Stimulated activated CD4-positive, alpha-beta T cell treated with anti-CD3 and anti-CD28 coated beads, Interleukin-2, amount 100 ng/mL, for 4 hours (primary cell): ENCODE data around the gene TMEM221.

Experiments
- DNase-seq: peaks from one replicate; pipeline ENCODE4 v3.0.0-alpha.2; 2020; ENCODE audit warnings: low read depth

TMEM221 gene

DNA sequence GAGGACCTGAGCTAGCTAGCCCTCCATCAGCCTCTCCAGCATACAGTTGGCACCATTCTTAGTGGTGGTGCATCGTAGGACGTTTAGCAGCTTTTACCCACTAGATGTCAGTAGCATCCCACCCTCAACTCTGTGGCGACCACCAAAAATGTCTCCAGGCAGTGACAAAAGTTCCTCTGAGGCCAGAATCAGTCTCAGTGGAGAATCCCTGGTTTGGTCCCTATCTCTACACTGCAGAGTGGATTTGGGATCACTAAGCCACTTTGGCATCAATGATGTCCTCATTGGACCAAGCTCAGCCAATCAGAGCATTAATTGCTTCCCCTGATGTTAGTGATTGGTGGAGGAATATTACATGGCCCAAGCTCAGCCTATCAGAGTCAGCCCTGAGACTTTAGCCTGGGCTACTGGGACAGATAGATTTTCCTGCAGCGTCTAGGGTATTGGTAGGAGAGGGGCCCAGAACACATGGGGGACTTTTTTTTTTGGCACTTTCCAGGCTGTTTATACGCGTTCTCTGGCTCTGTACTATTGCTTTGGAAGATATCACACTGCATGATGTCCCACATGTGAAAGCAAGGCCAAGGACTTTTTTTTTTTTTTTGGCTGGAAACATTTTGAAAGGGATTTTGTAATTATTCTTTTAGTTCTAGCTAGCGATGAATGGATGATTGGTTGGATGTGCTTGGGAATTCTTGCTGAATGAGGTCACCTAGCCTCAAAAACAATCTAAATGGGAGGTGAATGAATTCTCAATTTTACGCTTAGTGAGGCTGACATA is 7.0 kb downstream of the TMEM221 start:
- DNase-seq, result no peak

- no peak for DNase-seq
Observed at GRCh38 chr19:17436874-17437267, 11.6 kb downstream of the TMEM221 start.

DNA sequence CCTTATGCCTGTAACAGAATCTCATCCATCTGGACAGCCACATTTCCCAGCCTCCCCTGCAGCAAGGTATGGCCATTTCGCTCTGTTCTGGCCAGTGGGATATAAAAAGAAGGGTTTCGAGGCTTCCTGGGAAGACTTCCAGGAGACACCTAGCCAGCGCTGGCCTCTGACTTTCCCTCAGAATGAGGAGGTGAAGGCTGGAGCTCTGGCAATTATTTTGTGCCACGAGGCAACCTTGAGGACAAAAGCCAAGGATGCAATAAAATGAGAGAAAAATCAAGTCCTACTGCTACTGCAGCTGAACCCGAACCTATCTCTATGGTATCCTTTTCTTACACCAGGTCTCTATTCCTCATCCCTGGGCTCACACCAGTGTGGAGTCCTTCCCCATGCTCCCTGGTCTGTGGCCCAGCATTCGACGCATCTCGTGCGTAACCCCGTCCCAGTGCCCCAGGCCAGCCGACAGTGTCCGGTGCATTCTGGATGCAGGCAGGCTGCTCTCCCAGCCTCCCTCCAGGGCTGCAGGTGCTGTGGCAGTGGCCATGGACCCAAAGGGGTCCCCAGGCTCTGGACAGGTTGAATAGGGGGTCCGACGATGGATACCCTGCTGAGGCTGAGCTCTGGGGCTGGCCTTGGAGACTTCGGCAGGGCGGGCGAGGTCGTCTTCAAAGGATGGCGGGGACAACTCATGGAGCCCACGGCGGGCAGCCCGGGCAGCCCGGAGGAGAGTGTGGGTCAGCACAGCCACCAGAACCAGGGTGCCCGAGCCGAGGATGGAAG is 12.2 kb downstream of the TMEM221 start:
- DNase-seq, result no peak

DNA sequence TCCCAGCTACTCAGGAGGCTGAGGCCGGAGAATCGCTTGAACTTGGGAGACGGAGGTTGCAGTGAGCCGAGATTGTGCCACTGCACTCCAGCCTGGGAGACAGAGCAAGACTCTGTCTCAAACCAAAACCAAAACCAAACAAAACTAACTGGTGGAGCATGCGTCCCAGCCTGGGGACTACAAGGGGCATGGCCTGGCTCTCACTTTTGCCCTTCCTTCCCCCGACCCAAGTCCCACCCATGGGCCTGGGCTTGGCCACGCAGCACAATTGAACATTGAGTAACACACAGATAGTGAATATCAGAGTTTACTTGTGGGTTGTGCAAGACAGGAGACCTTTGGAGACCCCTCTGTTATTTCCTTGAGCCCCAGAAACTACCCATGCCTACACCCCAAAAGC is 13.2 kb downstream of the TMEM221 start:
- no peak for DNase-seq

DNA sequence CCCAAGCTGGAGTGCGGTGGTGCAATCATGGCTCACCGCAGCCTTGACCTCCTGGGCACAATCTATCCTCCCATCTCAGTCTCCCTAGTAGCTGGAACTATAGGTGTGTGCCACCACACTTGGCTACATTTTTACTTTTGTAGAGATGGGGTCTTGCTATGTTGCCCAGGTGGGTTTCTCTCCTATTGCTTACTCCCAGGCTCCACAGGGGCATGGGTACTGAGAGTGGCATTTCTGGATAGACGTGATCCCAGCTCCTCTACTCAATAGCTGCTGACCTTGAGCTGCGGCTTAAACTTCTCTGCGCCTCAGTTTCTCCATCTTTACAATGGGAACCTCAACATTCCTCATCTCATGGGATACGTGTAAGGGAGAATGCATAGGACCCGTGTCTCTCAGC is 17.1 kb downstream of the TMEM221 start:
- DNase-seq, result no peak

DNA sequence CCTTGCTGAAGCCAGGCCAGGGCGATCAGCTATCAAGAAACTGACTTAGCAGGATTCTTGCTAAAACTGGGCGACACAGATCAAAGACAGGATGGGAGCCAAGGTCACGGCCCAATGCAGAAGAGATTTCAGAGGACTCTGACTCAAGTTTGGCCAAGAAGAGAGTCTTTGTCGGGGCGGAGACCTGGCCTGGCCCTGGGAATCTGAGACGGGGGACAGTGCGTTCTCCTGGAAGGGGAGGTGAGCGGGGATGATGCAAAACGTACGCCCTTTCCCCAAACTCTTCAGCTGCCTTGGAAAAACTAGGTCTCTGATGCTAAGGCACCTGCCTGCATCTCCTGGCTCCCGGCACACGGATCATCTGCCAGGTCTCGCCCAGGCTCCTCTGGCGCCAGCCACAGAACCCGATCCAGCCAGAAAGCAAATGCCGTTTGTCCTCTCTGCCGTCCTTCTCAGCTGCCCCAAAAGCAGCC is 18.8 kb downstream of the TMEM221 start:
- no peak for DNase-seq

GRCh38 chr19:17424743-17425365 is 23.6 kb downstream of the TMEM221 start:
- DNase-seq, result no peak

DNA sequence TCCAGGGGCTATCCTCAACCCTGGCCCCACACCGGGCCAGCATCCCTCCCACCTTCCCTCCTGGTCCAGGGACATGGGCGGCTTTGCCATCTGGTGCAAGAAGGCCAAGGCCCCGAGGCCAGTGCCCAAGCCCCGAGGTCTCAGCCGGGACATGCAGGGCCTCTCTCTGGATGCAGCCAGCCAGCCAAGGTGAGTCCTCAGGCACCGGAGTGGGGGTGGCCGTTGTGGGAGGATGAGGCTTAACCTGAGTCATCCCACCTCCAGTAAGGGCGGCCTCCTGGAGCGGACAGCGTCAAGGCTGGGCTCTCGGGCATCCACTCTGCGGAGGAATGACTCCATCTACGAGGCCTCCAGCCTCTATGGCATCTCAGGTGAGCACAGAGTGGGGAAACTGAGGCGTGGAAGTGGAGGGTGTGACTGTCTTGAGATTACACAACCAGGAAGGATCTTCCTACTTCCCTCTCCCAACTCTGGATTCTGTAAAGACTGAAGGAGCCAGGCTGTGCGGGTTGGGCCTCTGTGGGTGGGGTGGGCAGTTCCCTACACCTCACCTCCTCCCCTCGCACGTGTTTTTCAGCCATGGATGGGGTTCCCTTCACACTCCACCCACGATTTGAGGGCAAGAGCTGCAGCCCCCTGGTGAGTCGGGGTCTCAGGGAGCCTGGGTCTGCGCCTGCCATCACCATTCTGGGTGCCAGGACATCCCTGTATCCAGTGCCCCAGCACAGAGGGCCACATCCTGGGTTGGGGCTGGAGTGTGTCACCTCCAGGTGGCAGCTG is 24.8 kb downstream of the TMEM221 start:
- DNase-seq, result no peak

DNA sequence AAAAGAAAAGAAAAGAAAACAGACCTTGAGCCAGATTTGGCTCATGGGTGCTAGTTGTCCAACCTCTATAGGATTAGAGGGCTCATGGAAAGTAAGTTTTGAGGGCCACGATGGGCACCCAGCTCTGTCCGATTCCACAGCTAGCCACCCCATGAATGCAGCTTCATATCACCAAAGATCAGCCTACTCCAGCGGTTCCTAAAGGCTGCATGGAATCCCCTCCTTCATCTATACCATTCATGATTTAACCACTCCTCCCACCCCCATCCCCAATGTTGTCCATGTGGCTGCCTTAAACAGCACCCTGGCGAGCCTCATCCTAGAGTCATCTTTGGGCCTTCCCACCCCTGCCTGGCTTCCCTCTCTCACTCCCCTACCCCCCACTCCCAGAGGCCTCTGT is 26.5 kb downstream of the TMEM221 start:
- DNase-seq, result no peak

- no peak for DNase-seq
Observed at GRCh38 chr19:17420475-17420924, 28.0 kb downstream of the TMEM221 start.

DNA sequence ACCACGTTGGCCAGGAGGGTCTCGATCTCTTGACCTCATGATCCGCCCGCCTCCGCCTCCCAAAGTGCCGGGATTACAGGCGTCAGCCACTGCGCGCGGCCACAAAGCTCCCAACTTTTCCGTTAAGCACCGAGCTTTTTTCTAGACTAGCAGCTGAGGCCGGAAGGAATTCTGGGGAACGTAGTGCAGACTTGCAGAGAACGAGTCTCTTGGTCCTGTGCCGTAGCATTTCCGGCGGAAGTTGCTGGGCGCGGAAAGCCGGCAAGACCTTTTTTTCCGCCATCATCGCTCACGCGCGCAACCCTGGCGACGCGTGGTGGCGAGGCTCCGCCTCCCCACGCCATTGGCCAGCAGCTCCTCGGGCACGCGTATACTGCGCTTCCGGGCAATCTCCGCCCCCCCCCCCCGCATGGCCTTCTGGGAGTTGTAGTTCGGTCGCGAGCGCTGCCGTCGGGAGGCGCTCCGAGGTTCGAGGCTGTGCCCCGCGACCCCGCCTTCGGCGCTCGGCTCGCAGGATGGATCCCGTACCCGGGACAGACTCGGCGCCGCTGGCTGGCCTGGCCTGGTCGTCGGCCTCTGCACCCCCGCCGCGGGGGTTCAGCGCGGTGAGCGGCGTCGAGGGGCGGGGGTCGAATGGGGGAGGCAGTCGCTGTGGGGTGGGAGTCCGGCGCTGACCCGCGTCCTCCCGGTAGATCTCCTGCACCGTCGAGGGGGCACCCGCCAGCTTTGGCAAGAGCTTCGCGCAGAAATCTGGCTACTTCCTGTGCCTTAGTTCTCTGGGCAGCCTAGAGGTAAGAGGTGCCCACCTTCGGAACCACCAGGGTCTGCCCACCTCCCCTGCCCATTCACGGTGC is 28.6 kb downstream of the TMEM221 start, which contains the start of gene MVB12A:
Gene MVB12A (plus strand): TSS at position 427 of the 854 bp plus-strand sequence. CDS start 89 bp downstream, at position 516.
- peak; percentile 94 for DNase-seq

- no peak for DNase-seq
Observed at GRCh38 chr19:17419154-17419620, 29.3 kb downstream of the TMEM221 start.

DNA sequence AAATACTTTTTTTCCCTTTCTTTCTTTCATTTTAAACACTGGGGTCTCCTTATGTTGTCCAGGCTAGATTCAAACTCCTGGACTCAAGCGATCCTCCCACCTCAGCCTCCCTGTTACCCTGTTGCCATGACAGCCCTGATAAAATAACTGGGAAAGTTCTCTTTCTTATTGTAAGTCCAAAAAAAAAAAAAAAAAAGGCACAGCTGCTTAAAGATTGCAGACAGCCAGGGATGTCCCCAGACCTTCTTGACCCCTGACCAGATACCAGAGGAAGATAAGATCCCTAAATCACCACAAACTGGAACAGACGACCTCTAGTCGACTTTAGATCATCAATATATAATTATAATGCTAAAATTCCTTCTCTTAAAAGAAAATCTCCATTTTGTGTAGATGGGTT is 29.8 kb downstream of the TMEM221 start:
- DNase-seq, result no peak

- DNase-seq, result no peak
Observed at GRCh38 chr19:17415121-17415520, 33.3 kb downstream of the TMEM221 start.

DNA sequence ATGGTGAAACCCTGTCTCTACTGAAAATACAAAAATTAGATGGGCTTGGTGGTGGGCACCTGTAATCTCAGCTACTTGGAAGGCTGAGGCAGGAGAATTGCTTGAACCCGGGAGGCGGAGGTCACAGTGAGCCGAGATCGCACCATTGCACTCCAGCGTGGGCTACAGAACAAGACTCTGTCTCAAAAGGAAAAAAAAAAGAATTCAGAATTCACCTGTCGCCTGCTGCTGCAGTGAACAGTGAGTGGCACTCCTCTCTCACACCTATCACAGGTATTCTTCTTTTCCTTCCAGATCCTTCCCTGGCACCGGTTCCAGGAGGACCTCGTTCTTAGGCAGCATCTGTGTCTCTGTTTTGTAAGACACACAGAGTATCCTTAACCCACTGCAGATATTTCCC is 34.4 kb downstream of the TMEM221 start:
- no peak for DNase-seq

DNA sequence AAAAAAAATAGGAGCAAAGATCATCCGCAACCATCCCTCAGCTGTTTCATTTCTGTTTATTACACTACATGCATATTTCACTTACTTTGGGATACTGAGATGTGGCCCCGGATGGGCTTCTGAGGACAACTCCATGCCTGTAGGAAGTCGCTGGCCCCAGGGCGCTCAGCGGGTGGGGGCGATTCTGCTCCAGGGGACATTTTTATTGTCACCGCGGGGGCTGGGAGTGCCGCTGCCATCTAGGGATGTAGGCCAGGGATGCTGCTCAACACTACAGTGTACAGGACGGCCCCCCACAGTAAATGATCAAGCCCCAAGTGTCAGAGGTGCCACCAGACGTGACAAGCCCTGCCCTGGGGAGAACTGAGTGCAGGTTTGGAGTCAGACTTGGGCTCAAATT is 36.7 kb downstream of the TMEM221 start:
- no peak for DNase-seq

DNA sequence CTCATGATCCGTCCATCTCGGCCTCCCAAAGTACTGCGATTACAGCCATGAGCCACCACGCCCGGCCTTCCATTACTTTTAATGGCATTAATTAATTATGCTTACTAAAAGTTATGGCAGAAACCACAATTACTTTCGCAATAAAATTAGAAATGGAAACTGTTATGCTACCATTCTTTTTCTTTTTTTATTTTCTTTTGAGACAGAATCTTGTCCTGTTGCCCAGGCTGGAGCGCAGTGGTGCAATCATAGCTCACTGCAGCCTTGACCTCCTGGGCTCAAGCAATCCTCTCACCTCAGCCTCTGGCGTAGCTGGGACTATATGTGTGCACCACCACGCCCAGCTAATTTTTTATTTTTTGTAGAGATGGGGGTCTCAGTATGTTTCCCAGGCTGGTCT is 38.5 kb downstream of the TMEM221 start:
- no peak for DNase-seq

DNA sequence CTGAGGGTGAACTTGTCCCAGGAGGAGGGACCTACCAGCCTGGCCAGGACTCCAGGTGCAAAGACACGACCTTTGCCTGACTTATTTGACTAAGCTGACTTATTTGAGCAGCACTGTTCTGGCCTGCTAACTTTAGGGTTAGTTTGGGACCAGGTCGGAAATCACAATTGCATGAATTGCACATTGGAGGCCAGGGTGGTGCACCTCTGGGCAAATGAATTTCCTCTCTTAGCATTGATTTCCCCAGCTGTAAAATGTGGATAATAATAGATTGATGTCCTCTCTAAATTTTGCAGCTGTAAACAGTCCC is 41.6 kb downstream of the TMEM221 start:
- DNase-seq, result no peak

- no peak for DNase-seq
Observed at GRCh38 chr19:17406046-17406886, 42.2 kb downstream of the TMEM221 start.
